Measurements from ENCODE around the gene COL25A1. TPM values are rescaled to one million over a fixed set of nuclear protein-coding genes. Genes with fewer than 3 reads are reported as not detected.

The COL25A1 gene
- total and polyA plus RNA-seq, 4 donors, result 0.61 to 4.4 (median 2.1) TPM

DNA sequence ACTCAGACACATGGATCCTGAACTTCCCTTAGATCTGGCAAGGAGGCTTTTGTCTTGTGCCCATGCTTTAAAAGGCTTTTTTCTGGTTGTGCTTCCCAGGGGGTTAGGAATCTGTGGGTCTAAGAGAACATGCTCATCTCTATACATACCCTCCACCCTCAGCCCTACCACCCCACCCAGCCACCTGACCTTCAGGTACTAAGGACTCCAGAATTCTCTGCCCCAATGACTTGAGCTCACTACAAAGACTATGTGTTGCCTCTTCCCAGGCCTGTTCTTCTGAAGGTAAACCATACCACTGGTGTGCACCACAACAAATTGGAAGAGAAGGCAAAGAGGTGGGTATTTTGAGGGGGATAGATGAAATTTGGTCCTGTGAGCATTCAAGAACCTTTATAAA, 372.3 kb downstream of the COL25A1 start (continued):
- TF ChIP-seq SP1 (IDR thresholded peaks at IDR 0.05), result no peak

DNA sequence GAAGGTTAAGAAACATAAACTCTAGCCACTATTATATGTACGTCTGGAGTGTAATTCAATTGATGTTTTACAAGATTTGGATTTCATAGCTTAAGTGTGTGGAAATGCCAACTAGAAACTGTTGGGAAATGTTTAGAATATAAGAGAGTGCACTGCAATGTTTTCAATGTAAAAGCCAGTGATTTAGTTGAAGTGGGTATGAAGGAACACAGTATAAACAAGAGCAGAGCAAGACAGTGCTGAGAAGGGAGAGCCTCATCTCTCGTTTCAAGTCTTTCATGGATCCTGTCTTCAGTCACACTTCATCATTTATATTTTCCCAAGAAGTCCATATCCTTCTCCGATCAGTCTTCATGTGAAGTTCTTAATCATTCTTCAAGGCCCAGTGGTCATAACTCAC, 375.7 kb downstream of the COL25A1 start:
- TF ChIP-seq ATF3 (IDR thresholded peaks at IDR 0.05), result no peak
- TF ChIP-seq FOXA2 (IDR thresholded peaks at IDR 0.05), result no peak
- no peak for TF ChIP-seq RXRA (IDR thresholded peaks at IDR 0.05)
- TF ChIP-seq, protein P1, sequence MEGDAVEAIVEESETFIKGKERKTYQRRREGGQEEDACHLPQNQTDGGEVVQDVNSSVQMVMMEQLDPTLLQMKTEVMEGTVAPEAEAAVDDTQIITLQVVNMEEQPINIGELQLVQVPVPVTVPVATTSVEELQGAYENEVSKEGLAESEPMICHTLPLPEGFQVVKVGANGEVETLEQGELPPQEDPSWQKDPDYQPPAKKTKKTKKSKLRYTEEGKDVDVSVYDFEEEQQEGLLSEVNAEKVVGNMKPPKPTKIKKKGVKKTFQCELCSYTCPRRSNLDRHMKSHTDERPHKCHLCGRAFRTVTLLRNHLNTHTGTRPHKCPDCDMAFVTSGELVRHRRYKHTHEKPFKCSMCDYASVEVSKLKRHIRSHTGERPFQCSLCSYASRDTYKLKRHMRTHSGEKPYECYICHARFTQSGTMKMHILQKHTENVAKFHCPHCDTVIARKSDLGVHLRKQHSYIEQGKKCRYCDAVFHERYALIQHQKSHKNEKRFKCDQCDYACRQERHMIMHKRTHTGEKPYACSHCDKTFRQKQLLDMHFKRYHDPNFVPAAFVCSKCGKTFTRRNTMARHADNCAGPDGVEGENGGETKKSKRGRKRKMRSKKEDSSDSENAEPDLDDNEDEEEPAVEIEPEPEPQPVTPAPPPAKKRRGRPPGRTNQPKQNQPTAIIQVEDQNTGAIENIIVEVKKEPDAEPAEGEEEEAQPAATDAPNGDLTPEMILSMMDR (IDR thresholded peaks at IDR 0.05; ENCODE audit: low read depth, low read length, missing input control), result no peak
- TF ChIP-seq TAF1 (conservative IDR thresholded peaks at IDR 0.05), result no peak
- no peak for TF ChIP-seq SP1 (IDR thresholded peaks at IDR 0.05)
- TF ChIP-seq REST (IDR thresholded peaks at IDR 0.05), result no peak
- TF ChIP-seq EGR1 (IDR thresholded peaks at IDR 0.05; ENCODE audit: low read depth in 2 of 2), result no peak
- TF ChIP-seq ZBTB33 (IDR thresholded peaks at IDR 0.05), result no peak
- TF ChIP-seq HNF4A (conservative IDR thresholded peaks at IDR 0.05), result no peak
- no peak for TF ChIP-seq RAD21 (IDR thresholded peaks at IDR 0.05)
- no peak for TF ChIP-seq YY1 (IDR thresholded peaks at IDR 0.05)
- TF ChIP-seq HNF4G (IDR thresholded peaks at IDR 0.05), result no peak
- no peak for TF ChIP-seq NR2F2 (IDR thresholded peaks at IDR 0.05)
- no peak for TF ChIP-seq GABPA (IDR thresholded peaks at IDR 0.05 in 1 of 2, conservative IDR thresholded peaks at IDR 0.05 in 1 of 2)
- TF ChIP-seq FOXA1 (IDR thresholded peaks at IDR 0.05), result no peak
- TF ChIP-seq MAX (IDR thresholded peaks at IDR 0.05), result no peak
- 83% methylated on average over 3 of the region's 3 CpGs for WGBS
- no peaks in the 10 kb centered on the region for H3K9me3 ChIP-seq (ENCODE audit: control insufficient read depth in 4 of 4, low read length in 3 of 4)
- H3K36me3 ChIP-seq (ENCODE audit: control insufficient read depth in 4 of 4, insufficient read depth in 3 of 4, low read depth in 1 of 4, low read length in 3 of 4), result no peaks in the 10 kb centered on the region
- no peak overlapping the region for H3K4me3 ChIP-seq (ENCODE audit: low read depth in 1 of 3, low read length in 3 of 3)
- DNase-seq (ENCODE audit: low spot score), result no peak
- H3K27me3 ChIP-seq (ENCODE audit: control insufficient read depth in 4 of 4, insufficient read depth in 4 of 4, low read length in 3 of 4), result no peaks in the 10 kb centered on the region
- no peak overlapping the region for H3K27ac ChIP-seq (ENCODE audit: low read depth in 1 of 2, low read length in 2 of 2)
- no peak overlapping the region for H3K9ac ChIP-seq (ENCODE audit: low read depth in 1 of 2, low read length in 2 of 2)
- no peaks in the 10 kb centered on the region for H3K4me1 ChIP-seq (ENCODE audit: control insufficient read depth in 4 of 4, insufficient read depth in 4 of 4, low read length in 3 of 4)
